Ovary (tissue), 3 donors: ENCODE results near the gene ACHE.

ENCODE experiments used
- EP300 ChIP-seq: sonication (generic); formaldehyde crosslinking; IDR thresholded peaks from one replicate; pipeline ENCODE4 v1.6.1; 2017; ENCODE audit warnings: antibody characterized with exemption
- POLR2A ChIP-seq: fragments of 450-650 bp; IDR thresholded peaks from one replicate; pipeline ENCODE4 v1.6.1; 2017; ENCODE audit warnings: antibody characterized with exemption, mild to moderate bottlenecking, moderate library complexity
- TF ChIP-seq, protein P1 (sequence below), 3 donors: fragments of 450-650 bp in 2 of 3; fragments of 200-600 bp in 1 of 3; IDR thresholded peaks; one replicate each; pipeline versions ENCODE4 v1.5.1 to v1.8.0; 2016 to 2022; ENCODE audit warnings: antibody characterized with exemption in 3 of 3, mild to moderate bottlenecking in 1 of 3
- donor health status: DM: no; HTN: no; CAD: no.

DNA sequence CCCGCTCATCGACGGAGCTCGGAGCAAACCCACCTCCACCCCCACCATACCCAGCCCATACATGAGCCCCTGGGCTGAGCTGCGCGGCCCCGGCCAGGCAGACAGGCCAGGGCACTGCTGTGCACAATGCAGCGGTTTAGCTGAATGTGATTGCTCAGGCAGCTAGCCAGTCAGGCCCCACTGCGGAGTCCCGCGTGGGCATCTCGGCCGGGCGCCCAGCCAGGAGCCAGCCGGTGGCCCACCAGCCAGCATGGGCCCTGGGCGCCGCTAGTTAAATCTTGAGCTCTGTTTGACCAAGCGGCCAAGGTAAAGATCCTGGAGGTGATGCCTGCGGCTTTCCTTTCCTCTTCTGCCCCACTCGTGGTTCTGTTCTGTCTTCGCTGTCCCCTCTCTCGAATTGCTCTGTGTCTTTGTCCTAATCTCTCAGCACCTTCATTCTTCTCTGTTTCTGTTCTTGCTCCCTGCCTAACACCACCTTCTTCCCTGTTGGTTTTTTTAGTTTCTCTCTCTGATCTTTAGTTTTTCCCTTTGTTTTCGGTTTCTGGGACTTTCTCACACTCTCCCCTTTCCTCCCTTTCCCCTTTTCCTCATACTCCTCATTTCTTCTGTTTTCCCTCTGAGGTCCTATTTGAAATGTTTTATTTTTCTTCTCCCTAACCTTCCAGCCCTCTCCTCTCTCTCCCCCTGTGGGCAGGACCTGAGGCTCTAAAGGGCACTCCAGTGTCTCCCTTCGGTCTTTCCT lies 12.7 kb downstream of the ACHE start:
- TF ChIP-seq, protein P1, sequence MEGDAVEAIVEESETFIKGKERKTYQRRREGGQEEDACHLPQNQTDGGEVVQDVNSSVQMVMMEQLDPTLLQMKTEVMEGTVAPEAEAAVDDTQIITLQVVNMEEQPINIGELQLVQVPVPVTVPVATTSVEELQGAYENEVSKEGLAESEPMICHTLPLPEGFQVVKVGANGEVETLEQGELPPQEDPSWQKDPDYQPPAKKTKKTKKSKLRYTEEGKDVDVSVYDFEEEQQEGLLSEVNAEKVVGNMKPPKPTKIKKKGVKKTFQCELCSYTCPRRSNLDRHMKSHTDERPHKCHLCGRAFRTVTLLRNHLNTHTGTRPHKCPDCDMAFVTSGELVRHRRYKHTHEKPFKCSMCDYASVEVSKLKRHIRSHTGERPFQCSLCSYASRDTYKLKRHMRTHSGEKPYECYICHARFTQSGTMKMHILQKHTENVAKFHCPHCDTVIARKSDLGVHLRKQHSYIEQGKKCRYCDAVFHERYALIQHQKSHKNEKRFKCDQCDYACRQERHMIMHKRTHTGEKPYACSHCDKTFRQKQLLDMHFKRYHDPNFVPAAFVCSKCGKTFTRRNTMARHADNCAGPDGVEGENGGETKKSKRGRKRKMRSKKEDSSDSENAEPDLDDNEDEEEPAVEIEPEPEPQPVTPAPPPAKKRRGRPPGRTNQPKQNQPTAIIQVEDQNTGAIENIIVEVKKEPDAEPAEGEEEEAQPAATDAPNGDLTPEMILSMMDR (IDR thresholded peaks at IDR 0.05): no peak
- TF ChIP-seq EP300 (no peak), POLR2A (no peak)
